TTC549 (cell line): ENCODE measurements around the gene ELP4.

Experiments
- FAIRE-seq: peaks from 2 replicates; lab custom pipeline; 2012; peaks lifted over from hg19 to GRCh38; lab: Jason Lieb, UNC

The ELP4 gene

DNA sequence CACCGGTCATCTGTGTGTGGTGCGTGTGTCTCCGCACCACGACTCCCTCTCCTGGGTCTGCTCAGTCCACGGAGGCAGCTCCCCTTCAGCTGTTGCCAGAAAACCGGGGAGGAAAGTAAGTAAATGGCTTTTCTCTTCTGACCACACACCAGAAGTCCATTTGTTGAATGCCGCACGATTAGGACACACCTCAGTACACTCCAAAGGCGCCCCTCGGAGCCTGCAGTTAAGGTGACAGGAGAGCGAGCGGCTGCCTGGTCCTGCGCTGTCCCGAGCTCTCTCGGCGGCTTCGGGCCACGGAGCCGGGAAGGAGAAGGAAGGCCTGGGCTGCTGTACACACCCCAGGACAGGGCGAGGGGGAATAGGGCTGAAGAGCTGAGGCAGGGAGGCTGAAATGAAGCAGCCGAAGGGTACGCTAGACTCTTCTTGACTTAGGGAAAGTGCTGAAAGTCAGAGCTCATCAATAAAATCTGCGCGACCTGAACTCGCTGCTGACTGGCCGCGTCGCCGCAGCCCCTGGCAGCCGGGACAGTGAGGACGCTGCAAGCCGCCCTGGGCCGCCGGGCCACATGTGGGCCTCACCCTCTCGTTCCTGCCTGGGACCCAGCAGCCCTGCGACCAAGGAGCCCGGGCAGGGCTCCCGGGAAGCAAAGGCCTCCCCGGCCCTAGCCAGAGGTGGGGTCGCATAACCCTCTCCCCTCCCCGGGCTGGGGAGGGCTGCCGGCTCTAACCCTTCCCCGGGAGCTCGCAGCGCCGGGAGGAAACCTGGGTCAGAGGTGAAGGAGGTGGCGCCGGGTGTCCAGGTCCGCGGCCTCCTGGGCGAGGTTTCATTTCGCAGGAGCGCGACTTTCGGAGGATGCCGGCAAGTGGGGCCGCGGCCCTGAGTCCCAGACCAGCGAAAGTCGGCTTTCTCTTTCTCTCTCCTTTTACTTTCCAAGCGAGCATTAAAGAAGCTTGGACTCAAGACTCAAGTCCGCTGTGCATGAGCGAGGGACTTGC, 303.1 kb downstream of the ELP4 start:
- FAIRE-seq, result no peak

DNA sequence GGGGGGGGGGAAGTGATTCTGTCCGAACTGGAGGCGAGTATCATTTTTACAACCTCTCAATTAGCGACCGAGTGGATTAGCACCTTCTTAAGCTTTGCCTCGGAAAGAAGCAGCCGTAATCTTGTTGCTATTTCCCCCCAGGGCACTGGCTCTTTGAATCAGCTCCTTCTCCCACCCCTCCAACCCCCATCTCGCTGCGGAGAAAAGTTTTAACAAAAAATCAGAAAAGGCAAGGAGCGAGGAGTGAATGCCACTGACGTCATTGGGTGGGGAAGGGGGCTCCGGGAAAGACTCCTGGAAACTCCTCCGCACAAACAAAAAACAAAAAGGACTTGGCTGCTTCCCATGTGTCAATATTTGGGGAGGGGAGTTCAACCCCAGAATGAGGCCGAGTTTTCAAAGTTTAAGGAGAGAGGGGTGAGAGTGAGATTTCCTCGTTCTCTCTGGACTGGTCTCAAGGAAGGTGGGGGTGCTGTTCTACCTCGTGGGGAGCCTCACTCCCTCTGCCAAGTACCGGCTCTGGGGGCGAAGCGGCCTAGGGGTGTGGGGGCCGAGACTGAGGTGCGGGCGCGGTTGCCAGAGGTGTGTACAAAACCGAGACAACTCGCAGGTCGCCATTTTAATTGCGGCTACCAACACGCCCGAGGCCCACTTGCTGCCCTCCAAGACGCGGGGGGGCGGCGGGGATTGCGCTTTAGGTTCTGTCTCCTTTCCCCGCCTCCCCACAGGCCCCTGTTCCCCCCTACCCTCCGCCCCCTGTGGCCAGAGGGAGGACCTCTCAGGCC, 304.0 kb downstream of the ELP4 start:
- FAIRE-seq, result no peak

DNA sequence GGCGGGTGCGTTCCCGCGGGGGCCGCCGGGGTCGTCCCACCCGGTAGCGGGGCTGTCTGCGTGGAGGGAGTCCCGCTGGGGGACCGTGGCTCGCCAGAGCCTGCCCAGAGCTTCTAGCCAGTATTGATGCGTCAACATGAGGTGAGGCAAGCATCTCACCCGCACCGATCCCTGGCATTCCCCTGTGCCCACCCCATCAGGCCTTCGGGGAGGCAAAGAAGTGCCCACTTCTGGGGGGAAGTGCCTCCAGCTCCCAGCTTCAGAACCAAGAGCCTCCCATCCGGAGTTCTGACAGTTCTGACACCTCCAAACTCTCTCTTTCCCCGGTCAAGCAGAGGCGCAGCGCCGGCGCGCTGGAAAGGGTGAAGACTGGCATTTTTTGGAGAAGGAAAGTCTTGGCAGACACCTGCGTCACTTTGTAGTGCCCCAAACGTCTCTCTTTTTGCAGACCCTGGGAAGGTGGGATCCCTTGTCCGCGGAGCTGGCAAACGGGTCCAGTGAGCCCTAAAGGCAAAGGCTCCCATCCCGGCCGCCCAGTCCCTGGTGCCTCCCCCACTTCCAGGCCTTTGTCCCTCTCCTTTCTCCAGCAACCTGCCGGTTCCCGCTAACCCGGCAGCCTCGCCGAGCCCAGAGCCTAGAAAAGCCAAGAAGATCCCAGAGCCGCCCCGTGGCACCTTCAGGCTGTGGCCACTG, 304.8 kb downstream of the ELP4 start:
- FAIRE-seq, result no peak

DNA sequence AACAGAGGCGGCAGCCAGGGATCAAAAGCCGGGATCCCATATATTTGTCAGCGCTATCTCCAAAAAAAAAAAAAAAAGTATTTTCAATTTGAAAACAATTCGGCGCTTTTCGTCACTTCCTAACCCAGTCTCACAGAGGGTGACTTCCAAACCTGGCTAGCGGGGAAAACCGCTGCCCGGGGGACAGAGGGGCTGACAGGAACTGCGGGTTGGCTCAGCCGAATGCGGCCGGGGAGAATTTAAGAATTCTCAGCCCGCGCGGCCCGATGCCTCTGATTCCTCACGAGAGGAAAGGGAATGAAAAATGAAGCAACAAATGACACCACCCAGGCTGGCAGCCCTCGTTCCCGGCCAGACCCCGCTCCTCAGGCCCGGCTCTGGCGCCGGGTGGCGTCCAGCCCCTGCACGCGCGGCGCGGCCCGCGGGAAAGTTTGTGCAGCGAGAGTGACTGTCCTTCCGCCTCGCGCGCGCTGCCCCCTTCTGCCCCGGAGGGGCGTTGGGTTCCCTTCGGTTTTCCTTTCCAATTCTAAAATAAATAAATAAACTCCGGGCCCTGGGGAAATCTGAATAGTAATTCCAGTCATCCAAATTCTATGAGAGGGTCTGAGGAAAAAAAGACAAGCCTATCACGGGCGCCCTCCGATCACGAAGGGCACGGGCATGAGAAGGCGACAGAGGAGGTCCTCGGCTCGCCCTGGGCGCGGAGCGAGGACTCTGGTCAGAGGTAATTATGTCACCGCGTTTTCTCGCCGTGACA, 306.3 kb downstream of the ELP4 start:
- FAIRE-seq, result no peak

DNA sequence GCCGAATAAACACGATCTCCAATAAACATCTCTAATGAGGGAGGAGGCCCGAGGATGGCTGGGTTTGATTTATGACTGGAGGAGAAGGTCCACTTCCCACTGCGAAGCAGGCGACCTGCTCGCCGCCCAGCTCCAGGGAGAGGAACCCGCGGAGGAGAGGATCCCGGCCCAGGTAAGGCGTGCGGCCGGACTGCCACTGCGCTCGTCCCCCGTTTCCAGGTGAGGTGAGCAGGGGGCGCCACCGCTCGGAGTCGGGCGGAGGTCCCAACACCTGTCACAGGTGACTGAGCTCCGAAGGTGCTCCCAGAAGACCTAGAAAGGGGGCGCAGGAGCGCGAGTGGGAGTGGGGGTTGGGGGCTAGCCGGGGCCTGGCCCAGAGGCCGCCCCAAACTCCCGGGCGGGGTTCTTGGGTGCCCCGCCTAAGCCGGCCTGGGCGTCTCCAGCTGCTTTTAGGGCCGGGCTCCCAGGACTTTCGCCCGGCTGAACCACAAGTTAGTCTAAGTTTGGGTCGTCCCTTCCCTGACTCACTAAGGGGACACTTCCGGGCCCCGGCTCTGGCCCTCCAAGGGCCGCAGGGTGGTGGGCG, 307.0 kb downstream of the ELP4 start:
- no peak for FAIRE-seq

DNA sequence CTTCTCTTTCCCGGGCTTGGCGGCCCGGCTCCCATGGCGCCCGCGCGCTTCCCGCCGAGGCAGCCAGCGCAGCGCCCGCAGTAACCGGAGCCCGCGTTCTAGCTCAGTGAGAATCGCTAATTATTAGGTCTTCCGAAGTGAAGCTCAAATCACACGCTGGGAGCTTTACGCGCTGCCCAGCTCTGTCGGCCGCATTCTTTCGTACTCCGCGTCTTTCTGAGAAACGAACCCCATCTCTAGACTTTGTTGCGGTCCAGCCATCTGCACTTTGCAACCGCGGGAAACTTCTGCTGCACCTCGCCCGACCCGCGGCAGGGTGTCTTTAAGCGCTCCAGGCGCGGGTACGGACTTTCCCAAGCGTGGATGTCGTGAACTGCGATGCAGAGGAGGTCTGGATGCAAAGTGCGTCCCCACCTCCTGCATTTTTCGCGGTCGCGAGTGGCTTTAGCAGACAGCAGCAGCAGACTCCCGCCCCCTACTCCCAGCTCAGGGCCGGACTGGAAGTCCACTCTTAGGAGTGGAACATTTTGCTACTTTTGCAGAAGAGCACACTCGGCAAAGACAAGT, 307.6 kb downstream of the ELP4 start:
- no peak for FAIRE-seq

DNA sequence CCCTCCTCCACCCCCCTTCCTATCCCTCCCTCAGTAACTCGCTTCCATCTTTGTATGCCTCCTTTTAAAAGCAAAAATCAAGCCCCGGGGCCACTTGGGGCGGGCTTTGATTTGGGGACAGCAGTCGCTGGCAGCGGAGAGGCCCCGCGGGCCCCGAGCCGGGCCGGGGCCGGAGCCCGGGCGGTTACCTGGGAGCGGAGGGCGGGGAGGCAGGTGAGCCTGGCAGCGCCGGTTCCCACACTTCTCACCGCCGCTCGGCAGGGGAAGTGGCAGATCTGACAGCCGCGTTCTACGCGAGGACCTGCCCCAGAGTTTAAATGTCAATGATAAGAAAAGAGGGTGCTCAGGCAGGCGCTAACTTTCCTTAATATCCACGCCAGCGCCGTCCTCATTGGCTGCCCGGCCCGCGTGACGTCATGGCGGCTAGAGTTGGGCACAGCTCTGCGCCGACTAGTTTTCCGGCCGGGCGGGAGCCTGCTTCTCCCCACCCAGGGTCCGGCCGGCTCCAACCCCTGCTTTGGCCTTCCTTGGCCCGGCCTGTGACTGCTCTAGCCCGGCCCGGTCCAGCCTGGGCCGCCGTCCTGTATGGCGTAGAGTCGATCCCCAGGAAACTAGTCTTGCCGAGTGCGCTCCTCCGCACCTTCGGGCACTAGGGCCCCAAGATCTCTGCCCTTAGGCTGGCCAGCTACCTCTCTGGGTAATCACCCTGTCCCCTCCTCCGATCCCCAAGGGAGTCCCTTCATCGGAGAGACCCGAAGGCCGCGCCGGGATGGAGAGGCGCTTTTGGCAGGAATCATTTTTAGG, 308.3 kb downstream of the ELP4 start:
- no peak for FAIRE-seq

DNA sequence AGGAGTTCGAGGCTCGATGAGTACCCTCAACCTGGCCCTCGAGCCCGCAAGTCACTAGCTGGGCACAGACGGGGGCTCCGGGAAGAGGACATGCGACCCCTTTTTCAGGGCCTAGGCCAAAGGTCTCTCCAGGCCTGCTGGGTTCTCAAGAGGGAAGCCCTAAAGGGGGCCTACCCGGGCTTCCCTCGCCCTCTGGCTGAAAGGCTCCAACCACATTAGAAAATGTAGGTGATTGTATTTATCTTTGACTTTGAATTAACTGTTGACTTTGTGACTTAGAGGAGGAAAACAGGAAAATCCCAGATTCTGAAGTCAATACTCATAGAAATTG, 308.8 kb downstream of the ELP4 start:
- FAIRE-seq, result no peak

DNA sequence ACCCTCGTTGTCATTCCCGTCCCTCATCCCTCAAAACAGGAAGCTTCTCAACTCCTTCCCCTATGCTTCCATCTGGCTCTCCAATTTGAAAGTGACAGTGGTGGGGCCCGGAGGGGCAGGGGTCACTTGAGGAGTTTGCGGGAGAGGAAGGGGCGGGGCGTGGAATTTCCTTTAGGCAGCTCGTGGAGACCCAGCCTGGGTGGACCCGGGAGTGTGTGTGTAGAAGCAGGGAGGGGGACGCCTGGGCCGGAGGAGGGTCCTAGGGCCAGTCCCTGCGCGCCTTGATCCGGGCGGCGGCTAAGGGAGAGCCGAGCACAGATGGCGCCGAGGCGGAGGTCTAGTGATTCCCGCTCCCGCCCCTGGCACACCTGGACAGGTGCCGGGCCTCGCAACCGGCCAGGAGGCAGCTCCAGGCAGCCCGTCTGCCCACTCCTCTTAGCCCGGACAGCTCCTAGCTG, 309.3 kb downstream of the ELP4 start:
- no peak for FAIRE-seq

DNA sequence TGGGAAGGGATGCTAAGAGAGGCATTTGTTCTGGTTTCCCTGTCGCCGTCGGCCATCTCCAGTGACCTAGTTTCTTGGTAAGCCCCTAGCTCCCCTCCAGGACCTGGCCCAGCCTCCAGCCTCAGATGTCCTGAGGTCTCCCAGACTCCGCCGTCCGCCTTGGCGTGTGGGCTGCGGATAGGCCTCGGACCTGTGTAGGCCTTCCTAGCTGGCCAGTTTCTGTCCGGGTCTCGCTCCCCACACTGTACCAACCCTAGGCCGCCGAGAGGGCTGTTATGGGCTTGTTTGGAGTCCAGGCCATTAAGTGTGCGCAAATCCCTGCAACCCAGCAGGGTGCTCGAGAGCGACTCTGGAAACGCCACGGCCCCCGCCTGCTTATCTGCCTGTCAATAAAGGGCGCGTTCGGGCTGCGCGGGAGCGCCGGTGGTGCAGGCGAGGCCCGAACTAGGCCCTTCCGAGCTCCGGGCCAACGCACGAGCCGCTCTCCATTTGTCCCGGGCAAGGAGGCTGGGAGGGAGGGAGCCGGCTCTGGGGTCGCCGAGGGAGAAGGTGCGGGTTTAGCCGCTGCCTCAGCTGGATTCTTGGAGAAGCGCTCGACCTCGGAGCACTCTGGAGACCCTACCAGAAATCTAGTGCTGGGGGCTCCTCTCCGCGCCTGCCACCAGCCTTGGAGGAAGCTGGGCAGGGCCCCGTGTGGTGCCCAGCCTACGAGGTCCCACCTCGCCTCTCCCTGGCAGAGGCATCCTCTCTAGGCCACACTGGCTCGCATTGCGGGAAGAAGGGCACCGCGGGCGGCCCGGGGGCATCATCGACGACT, 310.3 kb downstream of the ELP4 start:
- FAIRE-seq, result no peak

DNA sequence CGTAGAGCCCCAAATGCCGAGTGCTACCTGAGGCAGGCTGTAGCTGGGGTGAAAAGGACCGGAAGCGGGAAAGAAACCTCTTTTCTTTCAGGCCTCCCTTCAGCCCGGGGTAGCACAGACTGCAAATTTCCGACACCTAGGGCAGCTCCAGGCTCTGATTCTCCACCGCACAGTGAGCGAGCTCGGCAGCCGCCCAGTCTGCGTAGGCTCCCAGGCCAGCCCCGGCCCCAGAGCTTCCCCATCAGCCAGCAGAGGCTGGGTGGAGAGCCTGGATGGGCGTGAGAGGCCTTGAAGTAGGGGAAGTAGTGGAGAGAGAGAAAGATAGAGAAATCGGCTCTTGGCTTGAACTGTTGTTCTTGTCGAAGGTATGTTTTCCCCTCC, 310.9 kb downstream of the ELP4 start:
- no peak for FAIRE-seq

DNA sequence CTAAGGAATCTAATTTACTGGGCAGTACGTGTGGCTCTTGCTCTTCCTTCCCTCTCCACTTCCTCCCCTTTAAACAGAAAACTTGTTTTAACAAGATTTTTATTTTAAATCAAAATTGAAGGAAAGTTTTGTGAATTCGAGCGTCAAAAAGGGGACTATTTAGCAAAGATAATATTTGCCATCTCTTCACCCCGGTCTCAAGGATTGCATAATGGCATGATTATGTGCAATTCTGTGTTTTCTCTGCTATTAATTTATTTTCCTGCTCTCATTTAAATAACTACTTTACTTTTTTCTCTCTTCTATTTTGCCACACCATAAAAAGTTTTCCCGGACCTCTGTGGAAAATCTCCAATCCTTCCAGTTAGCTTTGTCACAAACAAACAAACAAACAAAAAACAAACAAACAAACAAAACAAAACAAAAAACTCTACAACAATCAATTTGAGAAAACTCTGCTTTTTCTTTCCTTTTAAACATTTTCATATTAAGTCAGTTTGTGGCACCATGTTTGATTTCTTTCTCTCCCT, 311.7 kb downstream of the ELP4 start:
- FAIRE-seq, result no peak

DNA sequence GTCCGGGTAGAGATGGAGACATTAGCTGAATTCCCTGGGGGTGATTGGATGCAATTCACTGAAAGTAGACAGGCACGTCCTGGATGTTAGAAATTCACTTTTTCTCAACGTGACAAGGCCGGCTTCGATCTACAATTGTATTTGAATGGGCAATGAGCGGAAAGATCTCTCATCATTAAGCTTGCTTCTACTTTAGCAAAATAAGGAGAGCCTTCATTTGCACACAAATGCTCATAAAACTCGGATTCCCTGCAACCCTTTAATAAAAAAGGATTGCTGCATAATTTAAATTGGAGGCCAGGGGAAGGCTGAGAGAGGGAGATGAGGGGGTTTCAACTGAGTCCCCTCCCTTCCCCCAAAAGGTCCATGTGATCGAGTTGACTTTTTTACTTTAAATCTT, 312.2 kb downstream of the ELP4 start:
- FAIRE-seq, result no peak

DNA sequence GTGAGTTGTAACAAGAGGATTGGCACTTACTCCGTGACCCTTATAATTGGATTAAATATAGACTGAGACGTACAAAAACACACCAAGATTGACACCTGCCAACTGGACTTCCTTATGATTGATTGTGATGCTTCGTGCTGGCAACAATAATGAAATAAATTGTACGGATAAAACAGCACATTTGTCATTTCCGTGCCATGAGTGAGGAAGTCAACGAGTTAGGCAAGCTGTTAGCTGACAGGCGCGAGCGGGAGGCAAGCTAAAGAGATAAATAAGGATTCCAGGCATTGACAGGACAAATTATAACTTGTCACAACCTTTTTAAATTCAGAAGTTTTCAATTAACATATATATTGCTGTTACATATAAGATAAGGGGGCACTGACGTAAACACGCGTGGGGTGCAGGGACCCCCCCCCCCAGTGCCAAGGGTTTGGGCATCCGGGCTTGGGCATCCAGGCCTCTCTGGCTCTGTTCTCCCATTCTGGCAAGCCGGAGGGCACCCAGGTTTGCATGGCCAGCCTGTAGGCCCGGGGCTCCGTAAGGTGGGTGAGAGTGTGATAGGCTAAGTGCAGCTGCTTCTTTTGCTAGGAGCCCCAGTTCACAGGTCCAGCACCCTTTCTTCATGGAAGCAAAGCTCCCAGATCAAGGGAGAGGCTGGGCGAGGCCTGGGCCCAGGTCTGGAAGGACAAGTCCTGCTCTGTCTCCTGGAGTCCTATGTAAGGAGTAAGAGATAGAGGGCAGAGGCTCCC, 312.8 kb downstream of the ELP4 start:
- no peak for FAIRE-seq

DNA sequence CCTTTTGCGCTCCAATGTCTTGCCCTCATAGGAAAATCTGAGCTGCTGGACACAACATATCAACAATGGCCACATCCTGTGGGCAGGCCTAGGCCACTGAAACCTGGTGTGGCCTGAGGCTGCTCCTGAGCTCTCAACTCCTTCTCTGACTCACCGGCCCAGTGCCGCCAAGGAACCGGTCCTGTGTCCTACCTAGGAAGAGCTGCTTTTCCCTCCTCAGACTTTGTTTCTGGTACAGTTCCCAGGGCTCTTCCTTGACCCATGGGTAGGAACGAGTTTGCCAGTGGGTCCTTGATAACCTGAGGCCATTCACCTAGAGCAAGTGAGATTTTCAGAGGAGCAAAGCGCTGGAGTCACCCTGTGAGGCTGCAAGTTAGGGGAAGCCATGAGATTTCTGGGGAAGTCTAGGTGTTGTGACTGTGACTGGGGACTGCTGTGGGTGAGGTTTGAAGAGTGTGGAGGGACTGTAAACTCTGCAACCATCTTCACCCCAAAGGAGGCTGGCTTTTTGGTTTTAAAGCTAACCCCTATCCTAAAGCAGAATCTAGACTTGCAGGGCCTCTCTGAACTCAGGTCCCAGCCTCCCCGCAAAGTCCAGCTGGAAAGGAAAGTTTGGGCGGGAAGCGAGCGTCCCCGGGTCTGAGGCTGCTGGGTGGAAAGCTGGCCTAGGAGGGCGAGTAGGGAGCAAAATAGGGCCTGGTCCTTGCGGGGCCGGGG, 313.5 kb downstream of the ELP4 start:
- no peak for FAIRE-seq

DNA sequence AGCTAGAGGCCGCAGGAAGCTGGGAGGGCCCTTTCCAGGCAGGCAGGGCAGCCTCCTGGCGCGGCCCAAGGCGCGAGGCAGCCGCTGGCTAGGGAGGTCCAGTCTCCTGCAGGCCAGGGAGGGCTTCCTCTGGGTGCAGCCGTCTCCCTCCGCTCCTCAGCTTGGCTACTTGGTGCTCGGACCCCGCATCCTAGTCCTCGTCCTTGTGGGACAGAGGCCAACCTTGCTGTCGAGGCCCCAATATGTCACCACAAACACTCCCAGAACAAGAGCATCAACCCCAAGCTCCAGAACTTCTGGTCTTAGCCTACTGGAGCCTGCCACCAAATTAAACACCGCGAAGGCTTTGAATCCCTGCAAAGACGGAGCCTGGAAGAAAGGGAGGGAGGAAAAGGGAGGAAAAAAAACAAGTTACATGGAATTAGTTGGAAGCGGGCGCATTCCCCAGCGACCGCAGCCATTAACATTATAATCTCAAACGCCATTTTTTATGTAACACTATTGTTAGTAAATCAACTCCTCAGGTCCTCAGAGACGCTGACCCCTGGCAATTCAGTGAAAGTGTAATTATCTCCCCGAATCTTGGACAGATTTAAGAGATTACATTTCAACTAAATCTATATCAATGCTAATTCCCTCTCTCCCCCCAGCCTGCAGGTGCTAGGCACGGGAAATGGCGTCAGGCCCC, 314.2 kb downstream of the ELP4 start:
- no peak for FAIRE-seq

DNA sequence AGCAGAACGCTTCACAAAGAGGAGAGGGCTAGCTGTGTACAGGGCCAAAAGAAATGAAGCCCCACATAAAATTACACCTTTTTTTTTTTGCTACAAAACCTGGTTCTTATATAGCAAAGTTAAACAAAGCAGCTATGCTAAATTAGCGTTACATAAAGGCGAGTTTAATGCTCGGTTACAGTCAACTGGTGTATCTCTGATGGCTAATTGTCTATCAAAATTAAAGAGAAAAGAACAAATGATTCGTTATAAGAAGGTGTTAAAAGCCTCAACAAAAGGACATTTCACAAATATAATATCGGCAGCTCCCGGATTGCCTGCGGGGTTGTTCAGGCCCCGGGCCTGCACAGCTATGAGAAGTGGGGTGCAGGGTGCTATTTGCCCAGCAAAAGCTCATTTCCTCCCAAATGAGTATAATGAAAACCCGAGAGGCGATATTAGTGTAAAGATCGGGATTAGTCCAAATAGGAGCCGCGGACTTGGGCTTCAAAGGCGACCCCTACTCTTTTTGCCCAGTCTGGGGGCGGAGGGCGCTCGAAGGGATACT, 314.8 kb downstream of the ELP4 start:
- FAIRE-seq, result no peak
